ENCODE data around the gene EHMT2. TPM values are rescaled to one million over a fixed set of nuclear protein-coding genes. Genes with fewer than 3 reads are reported as not detected.

EHMT2 gene
- total RNA-seq, 4 donors from 2014 or later = 13.8 to 72.4 (median 66.2) TPM

DNA sequence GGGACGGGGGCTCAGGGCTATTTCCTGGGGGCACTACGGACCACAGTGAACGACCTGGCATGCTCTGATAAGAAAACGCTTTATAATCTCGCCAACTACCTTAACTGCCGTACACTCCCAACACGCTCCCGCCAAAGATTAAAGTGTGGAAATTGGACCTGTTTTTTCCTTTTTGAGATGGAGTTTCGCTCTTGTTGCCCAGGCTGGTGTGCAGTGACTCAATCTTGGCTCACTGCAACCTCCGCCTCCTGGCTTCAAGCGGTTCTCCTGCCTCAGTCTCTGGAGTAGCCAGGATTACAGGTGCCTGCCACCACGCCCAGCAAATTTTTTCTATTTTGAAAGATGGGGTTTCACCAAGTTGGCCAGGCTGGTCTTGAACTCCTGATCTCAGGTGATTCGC, 18.4 kb downstream of the EHMT2 start:
- intact Hi-C loops (cut with DNase I; ENCODE audit: low total_unique reads) = no loop called here
- Histone ChIP-seq H3K4me1 (no peaks in the 10 kb centered on the region), H3K36me3 (no peaks in the 10 kb centered on the region), H3K27me3 (no peaks in the 10 kb centered on the region), H3K4me3 (no peak overlapping the region), H3K9me3 (no peaks in the 10 kb centered on the region), H3K27ac (no peak overlapping the region)
- TF ChIP-seq POLR2A (IDR thresholded peaks at IDR 0.05) = no peak
- TF ChIP-seq, protein P1, sequence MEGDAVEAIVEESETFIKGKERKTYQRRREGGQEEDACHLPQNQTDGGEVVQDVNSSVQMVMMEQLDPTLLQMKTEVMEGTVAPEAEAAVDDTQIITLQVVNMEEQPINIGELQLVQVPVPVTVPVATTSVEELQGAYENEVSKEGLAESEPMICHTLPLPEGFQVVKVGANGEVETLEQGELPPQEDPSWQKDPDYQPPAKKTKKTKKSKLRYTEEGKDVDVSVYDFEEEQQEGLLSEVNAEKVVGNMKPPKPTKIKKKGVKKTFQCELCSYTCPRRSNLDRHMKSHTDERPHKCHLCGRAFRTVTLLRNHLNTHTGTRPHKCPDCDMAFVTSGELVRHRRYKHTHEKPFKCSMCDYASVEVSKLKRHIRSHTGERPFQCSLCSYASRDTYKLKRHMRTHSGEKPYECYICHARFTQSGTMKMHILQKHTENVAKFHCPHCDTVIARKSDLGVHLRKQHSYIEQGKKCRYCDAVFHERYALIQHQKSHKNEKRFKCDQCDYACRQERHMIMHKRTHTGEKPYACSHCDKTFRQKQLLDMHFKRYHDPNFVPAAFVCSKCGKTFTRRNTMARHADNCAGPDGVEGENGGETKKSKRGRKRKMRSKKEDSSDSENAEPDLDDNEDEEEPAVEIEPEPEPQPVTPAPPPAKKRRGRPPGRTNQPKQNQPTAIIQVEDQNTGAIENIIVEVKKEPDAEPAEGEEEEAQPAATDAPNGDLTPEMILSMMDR (IDR thresholded peaks at IDR 0.05) = no peak
- no peak for DNase-seq

GRCh38 chr6:31878726-31879125, 18.8 kb downstream of the EHMT2 start, which contains the start of gene SLC44A4:
Gene SLC44A4, minus strand, starts transcription at chr6:31878997. Its CDS starts 17 bp downstream, at chr6:31878980.
- DNase-seq = no peak
- TF ChIP-seq POLR2A (IDR thresholded peaks at IDR 0.05) = peak in 1 of 2 donors; percentile 23
- TF ChIP-seq, protein P1 (IDR thresholded peaks at IDR 0.05) = no peak
- H3K36me3 ChIP-seq = no peaks in the 10 kb centered on the region
- no peaks in the 10 kb centered on the region for H3K4me1 ChIP-seq
- intact Hi-C loops (cut with DNase I; ENCODE audit: low total_unique reads) = no loop called here
- H3K27ac ChIP-seq = peak within 1 kb of the TSS in 1 of 2 donors; percentile 52
- no peaks in the 10 kb centered on the region for H3K27me3 ChIP-seq
- no peak within 1 kb of the TSS for H3K4me3 ChIP-seq
- no peaks in the 10 kb centered on the region for H3K9me3 ChIP-seq

DNA sequence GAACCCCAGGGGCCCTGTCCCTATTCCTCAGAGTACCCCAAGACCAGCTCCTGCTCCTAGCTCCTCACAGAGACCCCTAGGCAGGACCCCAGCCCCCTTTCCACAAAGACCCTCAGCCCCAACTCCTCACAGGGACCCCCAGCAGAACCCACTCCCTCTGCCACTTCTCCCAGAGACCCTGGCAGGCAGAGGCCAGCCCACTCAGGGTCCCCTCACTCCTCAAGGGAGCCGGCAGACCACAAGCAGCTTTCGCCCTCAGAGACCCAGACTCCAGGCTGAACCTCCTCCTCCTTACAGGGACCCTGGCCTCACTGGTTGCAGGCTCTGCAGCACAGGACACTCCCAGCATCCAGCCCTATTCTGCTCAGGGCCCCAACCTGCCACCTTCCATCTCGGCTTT, 19.3 kb downstream of the EHMT2 start:
- DNase-seq = no peak
- Histone ChIP-seq H3K36me3 (no peaks in the 10 kb centered on the region), H3K4me3 (no peak overlapping the region), H3K27me3 (no peaks in the 10 kb centered on the region), H3K4me1 (no peaks in the 10 kb centered on the region), H3K9me3 (no peaks in the 10 kb centered on the region), H3K27ac (no peak overlapping the region)
- TF ChIP-seq, protein P1 (IDR thresholded peaks at IDR 0.05) = no peak
- no peak for TF ChIP-seq POLR2A (IDR thresholded peaks at IDR 0.05)
- intact Hi-C loops (cut with DNase I; ENCODE audit: low total_unique reads) = no loop called here

DNA sequence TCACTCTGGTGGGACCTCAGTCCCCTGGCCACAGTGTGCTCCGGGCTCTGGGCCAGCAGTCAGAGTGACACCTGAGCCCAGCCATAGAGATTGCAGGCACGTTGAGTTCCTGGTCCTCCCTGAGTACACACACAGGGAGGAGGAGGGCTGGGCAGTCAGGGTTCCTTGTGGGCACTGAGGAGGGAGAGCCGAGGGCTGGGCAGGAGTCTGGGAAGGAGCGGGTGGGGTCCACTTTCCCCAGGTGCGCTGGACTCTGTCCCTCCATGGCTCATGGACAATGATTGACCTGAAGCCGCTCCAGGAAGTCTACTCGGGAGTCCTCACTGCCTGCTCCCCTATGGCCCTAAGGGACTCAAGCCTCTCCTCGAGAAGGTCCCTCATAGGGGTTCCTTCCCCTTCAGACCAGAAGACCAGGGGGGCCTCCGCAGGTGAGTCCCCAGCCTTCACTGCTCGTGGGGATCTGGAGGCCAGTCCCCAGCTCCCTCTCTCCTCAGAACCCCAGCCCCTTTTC, 19.8 kb downstream of the EHMT2 start:
- no peak for DNase-seq
- no peaks in the 10 kb centered on the region for H3K27me3 ChIP-seq
- TF ChIP-seq, protein P1 (IDR thresholded peaks at IDR 0.05) = no peak
- peak in 1 of 2 donors; percentile 41 for TF ChIP-seq POLR2A (IDR thresholded peaks at IDR 0.05)
- no peaks in the 10 kb centered on the region for H3K9me3 ChIP-seq
- peak overlapping the region; percentile 52 to 63 for H3K27ac ChIP-seq
- no peak overlapping the region for H3K4me3 ChIP-seq
- H3K4me1 ChIP-seq = no peaks in the 10 kb centered on the region
- intact Hi-C loops (cut with DNase I; ENCODE audit: low total_unique reads) = no loop called here
- H3K36me3 ChIP-seq = no peaks in the 10 kb centered on the region

DNA sequence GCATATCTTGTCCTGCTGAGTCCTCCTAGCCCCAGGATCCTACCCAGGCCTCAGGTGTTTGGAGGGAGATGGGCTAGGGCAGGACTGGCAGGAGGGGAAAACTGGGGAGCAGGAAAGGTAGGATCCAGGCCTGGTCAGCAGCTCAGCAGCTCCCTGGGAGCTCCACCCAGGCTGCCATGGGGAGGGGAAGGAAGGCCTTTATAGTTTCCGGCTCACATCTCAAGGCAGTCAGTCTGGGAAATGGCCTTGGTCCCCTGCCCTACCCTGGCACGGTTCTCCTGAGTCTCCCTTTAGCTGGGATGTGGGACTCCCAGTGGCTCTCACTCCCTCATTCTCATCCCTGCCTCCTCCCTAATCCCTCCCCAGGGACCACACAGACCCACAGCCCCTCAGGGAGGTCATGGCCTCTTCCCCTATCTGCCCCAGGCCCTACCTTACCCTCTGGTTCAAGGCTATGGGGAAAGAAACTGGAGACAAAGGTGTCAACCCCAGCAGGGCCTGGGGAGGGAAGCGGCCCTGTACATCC, 20.3 kb downstream of the EHMT2 start:
- Histone ChIP-seq H3K27ac (peak overlapping the region; percentile 52 to 63), H3K4me1 (no peaks in the 10 kb centered on the region), H3K4me3 (no peak overlapping the region), H3K36me3 (no peaks in the 10 kb centered on the region), H3K9me3 (no peaks in the 10 kb centered on the region), H3K27me3 (no peaks in the 10 kb centered on the region)
- intact Hi-C loops (cut with DNase I; ENCODE audit: low total_unique reads) = no loop called here
- DNase-seq = no peak
- TF ChIP-seq, protein P1 (IDR thresholded peaks at IDR 0.05) = no peak
- TF ChIP-seq POLR2A (IDR thresholded peaks at IDR 0.05) = no peak
